ENCODE data around the gene LDAF1. TPM values are rescaled to one million over a fixed set of nuclear protein-coding genes. Genes with fewer than 3 reads are reported as not detected.

The LDAF1 gene
- total and polyA plus RNA-seq, 2 donors (not counting 1 experiment from before 2014, with no cell fraction given) = 11.3 to 21.1 TPM

DNA sequence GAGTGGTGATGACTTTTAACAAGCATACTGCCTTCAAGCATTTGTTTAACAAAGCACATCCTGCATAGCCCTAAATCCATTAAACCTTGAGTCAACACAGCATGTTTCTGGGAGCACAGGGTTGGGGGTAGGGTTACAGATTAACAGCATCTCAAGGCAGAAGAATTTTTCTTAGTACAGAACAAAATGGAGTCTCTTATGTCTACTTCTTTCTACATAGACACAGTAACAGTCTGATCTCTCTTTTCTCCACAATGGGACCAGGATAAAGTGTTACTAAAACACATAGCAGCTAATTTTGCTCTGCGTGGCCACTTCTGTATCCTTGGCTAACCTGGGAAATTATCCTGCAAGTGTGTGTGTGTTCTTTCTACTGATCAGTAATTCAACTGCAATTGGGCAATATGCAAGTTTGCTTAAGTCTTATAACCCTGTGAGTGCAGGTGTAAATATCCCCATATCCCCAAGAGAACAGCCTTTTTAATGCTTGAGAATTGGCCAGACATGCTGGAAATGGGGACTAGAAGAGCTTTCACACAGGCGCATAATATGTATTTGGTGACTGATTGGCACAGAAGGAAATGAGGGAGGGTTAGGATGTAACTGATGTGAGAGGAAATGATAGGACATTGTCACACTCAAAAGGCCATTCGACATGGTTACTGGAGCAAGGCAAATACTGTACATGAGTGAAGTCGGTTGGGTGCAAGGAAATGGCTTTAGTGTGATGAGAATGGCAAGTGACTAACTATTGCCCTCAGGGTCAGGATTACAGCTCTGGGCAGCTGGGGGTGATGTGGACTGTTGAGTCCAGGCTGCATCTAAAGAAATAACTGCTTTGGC, 64.2 kb downstream of the LDAF1 start:
- Histone ChIP-seq H3K27me3 (replicated peaks in 1 of 4; ENCODE audit: control extremely low read depth in 1 of 4, control insufficient read depth in 3 of 4, insufficient read depth in 4 of 4, low read length in 3 of 4) (peaks cover 0 to 22% (median 7%) of the 10 kb centered on the region in 4 experiments), H2AFZ (ENCODE audit: insufficient read depth, low read depth, low read length, poor library complexity, severe bottlenecking) (no peak overlapping the region), H3K4me2 (replicated peaks; ENCODE audit: low read depth, low read length, poor library complexity, severe bottlenecking) (no peak overlapping the region), H3K4me3 (ENCODE audit: control extremely low read depth in 1 of 5, extremely low read depth in 1 of 5, insufficient read depth in 1 of 5, low read depth in 2 of 5, low read length in 4 of 5) (no peak overlapping the region), H3K9me3 (ENCODE audit: control extremely low read depth in 1 of 3, control insufficient read depth in 2 of 3, insufficient read depth in 1 of 3, low read length in 2 of 3) (no peaks in the 10 kb centered on the region), H3K4me1 (ENCODE audit: control insufficient read depth in 2 of 2, insufficient read depth in 2 of 2, low read length in 2 of 2) (no peaks in the 10 kb centered on the region), H3K79me2 (ENCODE audit: control insufficient read depth, insufficient read depth, low read length) (no peaks in the 10 kb centered on the region), H3K36me3 (replicated peaks in 1 of 2; ENCODE audit: control extremely low read depth in 1 of 2, control insufficient read depth in 1 of 2, extremely low read depth in 1 of 2, insufficient read depth in 2 of 2, low read length in 1 of 2) (no peaks in the 10 kb centered on the region), H3K27ac (ENCODE audit: low read length in 2 of 2) (no peak overlapping the region), H3K9ac (ENCODE audit: low read length) (no peak overlapping the region), H4K20me1 (ENCODE audit: control insufficient read depth, insufficient read depth, low read length, poor library complexity, severe bottlenecking) (no peaks in the 10 kb centered on the region)
- Mint-ChIP-seq H3K27me3 (peaks cover 56% of the 10 kb centered on the region), H3K4me3 (no peak overlapping the region), H3K4me1 (peaks cover 15% of the 10 kb centered on the region), H3K27ac (no peak overlapping the region), H3K9me3 (ENCODE audit: insufficient read depth) (no peaks in the 10 kb centered on the region)
- CTCF ChIA-PET = no interaction called here
- WGBS (ENCODE audit: insufficient coverage) = 65% methylated on average over 3 of the region's 4 CpGs
- no peak for ATAC-seq (ENCODE audit: low read depth)
- TF ChIP-seq, protein P1, sequence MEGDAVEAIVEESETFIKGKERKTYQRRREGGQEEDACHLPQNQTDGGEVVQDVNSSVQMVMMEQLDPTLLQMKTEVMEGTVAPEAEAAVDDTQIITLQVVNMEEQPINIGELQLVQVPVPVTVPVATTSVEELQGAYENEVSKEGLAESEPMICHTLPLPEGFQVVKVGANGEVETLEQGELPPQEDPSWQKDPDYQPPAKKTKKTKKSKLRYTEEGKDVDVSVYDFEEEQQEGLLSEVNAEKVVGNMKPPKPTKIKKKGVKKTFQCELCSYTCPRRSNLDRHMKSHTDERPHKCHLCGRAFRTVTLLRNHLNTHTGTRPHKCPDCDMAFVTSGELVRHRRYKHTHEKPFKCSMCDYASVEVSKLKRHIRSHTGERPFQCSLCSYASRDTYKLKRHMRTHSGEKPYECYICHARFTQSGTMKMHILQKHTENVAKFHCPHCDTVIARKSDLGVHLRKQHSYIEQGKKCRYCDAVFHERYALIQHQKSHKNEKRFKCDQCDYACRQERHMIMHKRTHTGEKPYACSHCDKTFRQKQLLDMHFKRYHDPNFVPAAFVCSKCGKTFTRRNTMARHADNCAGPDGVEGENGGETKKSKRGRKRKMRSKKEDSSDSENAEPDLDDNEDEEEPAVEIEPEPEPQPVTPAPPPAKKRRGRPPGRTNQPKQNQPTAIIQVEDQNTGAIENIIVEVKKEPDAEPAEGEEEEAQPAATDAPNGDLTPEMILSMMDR (IDR thresholded peaks at IDR 0.05) = no peak
- no peak for TF ChIP-seq EZH2 (IDR thresholded peaks at IDR 0.05; ENCODE audit: borderline replicate concordance, insufficient read depth, low read depth, low read length, poor library complexity, severe bottlenecking)
- intact Hi-C loops (cut with micrococcal nuclease) = no loop called here
- POLR2A ChIA-PET = no interaction called here
- no peak for DNase-seq

DNA sequence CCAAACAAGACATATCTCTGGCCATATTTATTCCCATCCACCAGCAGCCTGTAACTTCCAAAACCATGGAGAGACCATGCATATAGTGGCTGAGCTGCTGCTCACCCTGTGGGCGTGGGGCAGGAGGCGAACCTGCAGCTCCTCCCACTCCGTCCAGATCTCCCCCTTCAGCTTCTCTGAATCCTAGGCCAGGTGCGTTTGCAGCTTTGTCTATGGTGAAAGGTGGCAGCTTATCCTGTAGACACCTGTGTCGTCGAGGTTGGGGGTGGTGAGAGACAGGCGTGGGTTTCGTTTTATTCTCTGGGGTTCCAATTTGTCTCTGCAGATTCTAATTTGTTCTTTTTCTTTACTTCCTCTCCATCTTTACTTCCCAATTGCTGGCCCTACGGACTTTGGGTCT, 65.3 kb downstream of the LDAF1 start:
- Histone ChIP-seq H3K4me3 (ENCODE audit: control extremely low read depth in 1 of 5, extremely low read depth in 1 of 5, insufficient read depth in 1 of 5, low read depth in 2 of 5, low read length in 4 of 5) (no peak overlapping the region), H3K27ac (ENCODE audit: low read length in 2 of 2) (no peak overlapping the region), H3K79me2 (ENCODE audit: control insufficient read depth, insufficient read depth, low read length) (no peaks in the 10 kb centered on the region), H2AFZ (ENCODE audit: insufficient read depth, low read depth, low read length, poor library complexity, severe bottlenecking) (no peak overlapping the region), H4K20me1 (ENCODE audit: control insufficient read depth, insufficient read depth, low read length, poor library complexity, severe bottlenecking) (no peaks in the 10 kb centered on the region), H3K36me3 (replicated peaks in 1 of 2; ENCODE audit: control extremely low read depth in 1 of 2, control insufficient read depth in 1 of 2, extremely low read depth in 1 of 2, insufficient read depth in 2 of 2, low read length in 1 of 2) (no peaks in the 10 kb centered on the region), H3K9me3 (ENCODE audit: control extremely low read depth in 1 of 3, control insufficient read depth in 2 of 3, insufficient read depth in 1 of 3, low read length in 2 of 3) (no peaks in the 10 kb centered on the region), H3K27me3 (replicated peaks in 1 of 4; ENCODE audit: control extremely low read depth in 1 of 4, control insufficient read depth in 3 of 4, insufficient read depth in 4 of 4, low read length in 3 of 4) (peaks cover 0 to 24% (median 7%) of the 10 kb centered on the region in 4 experiments), H3K9ac (ENCODE audit: low read length) (no peak overlapping the region), H3K4me2 (replicated peaks; ENCODE audit: low read depth, low read length, poor library complexity, severe bottlenecking) (no peak overlapping the region), H3K4me1 (ENCODE audit: control insufficient read depth in 2 of 2, insufficient read depth in 2 of 2, low read length in 2 of 2) (no peaks in the 10 kb centered on the region)
- 77% methylated on average over 5 of the region's 9 CpGs for WGBS (ENCODE audit: insufficient coverage)
- POLR2A ChIA-PET = no interaction called here
- TF ChIP-seq, protein P1 (IDR thresholded peaks at IDR 0.05) = no peak
- TF ChIP-seq EZH2 (IDR thresholded peaks at IDR 0.05; ENCODE audit: borderline replicate concordance, insufficient read depth, low read depth, low read length, poor library complexity, severe bottlenecking) = no peak
- H3K4me1 Mint-ChIP-seq = peaks cover 15% of the 10 kb centered on the region
- H3K27ac Mint-ChIP-seq = no peak overlapping the region
- CTCF ChIA-PET = interaction anchor here (1.6 kb wide), 1 partner anchor 51 kb away, joined by 3 read pairs; no protein-coding TSS in a partner anchor
- no peak for ATAC-seq (ENCODE audit: low read depth)
- H3K9me3 Mint-ChIP-seq (ENCODE audit: insufficient read depth) = no peaks in the 10 kb centered on the region
- no peak overlapping the region for H3K4me3 Mint-ChIP-seq
- intact Hi-C loops (cut with micrococcal nuclease) = no loop called here
- no peak for DNase-seq
- peaks cover 60% of the 10 kb centered on the region for H3K27me3 Mint-ChIP-seq
